ENCODE measurements around the gene SH2B2. TPM values are rescaled to one million over a fixed set of nuclear protein-coding genes. Genes with fewer than 3 reads are reported as not detected.
"Not testable (repeated sequence)": the region's sequence is repeated elsewhere in the genome, so short reads cannot be mapped to it uniquely, and the experiment has no call there.

Gene SH2B2
- total and polyA plus RNA-seq, 2 donors (not counting 3 experiments of a cell fraction or from before 2014, with no cell fraction given) = 0.69 to 0.73 TPM

- H3K9me3 ChIP-seq (replicated peaks; ENCODE audit: control insufficient read depth, insufficient read depth, low read length) = no peaks in the 10 kb centered on the region
- peaks cover 8 to 11% of the 10 kb centered on the region in 2 experiments for H3K27me3 ChIP-seq (ENCODE audit: control insufficient read depth in 2 of 2, insufficient read depth in 2 of 2, low read length in 2 of 2)
- H3K79me2 ChIP-seq (ENCODE audit: control insufficient read depth, insufficient read depth, low read length) = no peaks in the 10 kb centered on the region
- no peaks in the 10 kb centered on the region for H4K20me1 ChIP-seq (replicated peaks; ENCODE audit: control insufficient read depth, extremely low read depth, insufficient read depth, low read length)
- no peak overlapping the region for H3K4me2 ChIP-seq (ENCODE audit: insufficient read depth, low read length)
- no TSS peak for BruUV-seq (replicated peaks)
- DNase-seq (ENCODE audit: low read depth, low spot score) (no peak), FAIRE-seq (no peak)
- no peaks in the 10 kb centered on the region for H3K4me1 ChIP-seq (ENCODE audit: control insufficient read depth, extremely low read depth, insufficient read depth, low read length)
- H3K27ac ChIP-seq (ENCODE audit: insufficient read depth, low read depth, low read length) = no peak overlapping the region
- intact Hi-C loops (cut with micrococcal nuclease) = loop anchor here (1.0 kb wide), 1 partner anchor 90 kb away; no protein-coding TSS in a partner anchor
- dilution Hi-C loops (cut with MboI; ENCODE audit: extremely low pct_ligation_motif_present, low sequenced_read_pairs) = no loop called here
- ChIA-PET POLR2A (interaction anchor here (2.0 kb wide), 1 partner anchor 63 kb away, joined by 8 read pairs; no protein-coding TSS in a partner anchor), CTCF (interaction anchor here (0.6 to 2.3 kb wide), 12 partner anchors 8 to 921 kb away, joined by 3 to 12 read pairs (median 6); partner anchors contain the start of gene PRKRIP1)
- H3K9me1 ChIP-seq (replicated peaks; ENCODE audit: control insufficient read depth, extremely low read depth, insufficient read depth, low read length) = no peaks in the 10 kb centered on the region
- no peak overlapping the region for H3K4me3 ChIP-seq (replicated peaks in 1 of 3; ENCODE audit: insufficient read depth in 1 of 3, low read depth in 1 of 3, low read length in 3 of 3)
- H2AFZ ChIP-seq (ENCODE audit: low read depth, low read length) = no peak overlapping the region
- H3K9ac ChIP-seq (replicated peaks; ENCODE audit: extremely low read depth, insufficient read depth, low read length) = no peak overlapping the region
- H3K36me3 ChIP-seq (ENCODE audit: control insufficient read depth in 2 of 2, extremely low read depth in 1 of 2, insufficient read depth in 2 of 2, low read length in 2 of 2) = no peaks in the 10 kb centered on the region
- no peak for TF ChIP-seq EZH2 (IDR thresholded peaks at IDR 0.05; ENCODE audit: borderline replicate concordance, low read depth, low read length, severe bottlenecking)
- TF ChIP-seq, protein P1, sequence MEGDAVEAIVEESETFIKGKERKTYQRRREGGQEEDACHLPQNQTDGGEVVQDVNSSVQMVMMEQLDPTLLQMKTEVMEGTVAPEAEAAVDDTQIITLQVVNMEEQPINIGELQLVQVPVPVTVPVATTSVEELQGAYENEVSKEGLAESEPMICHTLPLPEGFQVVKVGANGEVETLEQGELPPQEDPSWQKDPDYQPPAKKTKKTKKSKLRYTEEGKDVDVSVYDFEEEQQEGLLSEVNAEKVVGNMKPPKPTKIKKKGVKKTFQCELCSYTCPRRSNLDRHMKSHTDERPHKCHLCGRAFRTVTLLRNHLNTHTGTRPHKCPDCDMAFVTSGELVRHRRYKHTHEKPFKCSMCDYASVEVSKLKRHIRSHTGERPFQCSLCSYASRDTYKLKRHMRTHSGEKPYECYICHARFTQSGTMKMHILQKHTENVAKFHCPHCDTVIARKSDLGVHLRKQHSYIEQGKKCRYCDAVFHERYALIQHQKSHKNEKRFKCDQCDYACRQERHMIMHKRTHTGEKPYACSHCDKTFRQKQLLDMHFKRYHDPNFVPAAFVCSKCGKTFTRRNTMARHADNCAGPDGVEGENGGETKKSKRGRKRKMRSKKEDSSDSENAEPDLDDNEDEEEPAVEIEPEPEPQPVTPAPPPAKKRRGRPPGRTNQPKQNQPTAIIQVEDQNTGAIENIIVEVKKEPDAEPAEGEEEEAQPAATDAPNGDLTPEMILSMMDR (IDR thresholded peaks at IDR 0.05; ENCODE audit: extremely low read depth in 1 of 2, insufficient read depth in 1 of 2, low read depth in 1 of 2, low read length in 2 of 2) = peak; percentile 42 to 60
Measured at GRCh38 chr7:102300643-102301221, 14.1 kb downstream of the SH2B2 start.

DNA sequence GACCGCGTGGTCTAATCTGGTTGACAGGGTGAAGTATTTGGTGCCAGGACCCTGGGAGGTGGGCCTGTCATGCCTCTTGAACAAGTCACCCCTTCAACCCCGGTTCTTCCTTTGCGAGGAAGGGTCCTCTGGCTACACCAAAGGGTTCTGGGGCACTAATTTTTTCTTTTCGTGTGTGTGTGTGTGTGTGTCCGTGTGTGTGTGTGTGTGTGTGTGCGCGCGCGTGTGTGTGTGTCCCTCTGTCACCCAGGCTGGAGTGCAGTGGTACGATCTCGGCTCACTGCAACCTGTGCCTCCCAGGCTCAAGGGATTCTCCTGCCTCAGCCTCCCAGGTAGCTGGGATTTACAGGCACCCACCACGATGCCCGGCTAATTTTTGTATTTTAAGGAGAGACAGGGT, 14.7 kb downstream of the SH2B2 start:
- H3K79me2 ChIP-seq (ENCODE audit: control insufficient read depth, insufficient read depth, low read length); H4K20me1 ChIP-seq (replicated peaks; ENCODE audit: control insufficient read depth, extremely low read depth, insufficient read depth, low read length); H3K27ac ChIP-seq (ENCODE audit: insufficient read depth, low read depth, low read length); H3K4me2 ChIP-seq (ENCODE audit: insufficient read depth, low read length); H3K9me3 ChIP-seq (replicated peaks; ENCODE audit: control insufficient read depth, insufficient read depth, low read length); H3K9ac ChIP-seq (replicated peaks; ENCODE audit: extremely low read depth, insufficient read depth, low read length); H3K4me1 ChIP-seq (ENCODE audit: control insufficient read depth, extremely low read depth, insufficient read depth, low read length); FAIRE-seq; H3K9me1 ChIP-seq (replicated peaks; ENCODE audit: control insufficient read depth, extremely low read depth, insufficient read depth, low read length); BruUV-seq (replicated peaks); H3K4me3 ChIP-seq (replicated peaks in 1 of 3; ENCODE audit: insufficient read depth in 1 of 3, low read depth in 1 of 3, low read length in 3 of 3); DNase-seq (ENCODE audit: low read depth, low spot score); H2AFZ ChIP-seq (ENCODE audit: low read depth, low read length); H3K36me3 ChIP-seq (ENCODE audit: control insufficient read depth in 2 of 2, extremely low read depth in 1 of 2, insufficient read depth in 2 of 2, low read length in 2 of 2); dilution Hi-C loops (cut with MboI; ENCODE audit: extremely low pct_ligation_motif_present, low sequenced_read_pairs): not testable (repeated sequence)
- H3K27me3 ChIP-seq (ENCODE audit: control insufficient read depth in 2 of 2, insufficient read depth in 2 of 2, low read length in 2 of 2) = peaks cover 8 to 11% of the 10 kb centered on the region in 2 experiments
- intact Hi-C loops (cut with micrococcal nuclease) = loop anchor here (1.0 kb wide), 1 partner anchor 89 kb away; no protein-coding TSS in a partner anchor
- CTCF ChIA-PET = interaction anchor here (0.8 to 2.3 kb wide), 11 partner anchors 9 to 94 kb away, joined by 3 to 12 read pairs (median 6); partner anchors contain the start of gene PRKRIP1
- POLR2A ChIA-PET = interaction anchor here (2.0 kb wide), 1 partner anchor 62 kb away, joined by 8 read pairs; no protein-coding TSS in a partner anchor

All from endothelial cell of umbilical vein (primary cell).